ENCODE measurements around the gene KLF7.
A peak's percentile ranks its signal among the peaks of the same experiment; 100 is the strongest.

The KLF7 gene

DNA sequence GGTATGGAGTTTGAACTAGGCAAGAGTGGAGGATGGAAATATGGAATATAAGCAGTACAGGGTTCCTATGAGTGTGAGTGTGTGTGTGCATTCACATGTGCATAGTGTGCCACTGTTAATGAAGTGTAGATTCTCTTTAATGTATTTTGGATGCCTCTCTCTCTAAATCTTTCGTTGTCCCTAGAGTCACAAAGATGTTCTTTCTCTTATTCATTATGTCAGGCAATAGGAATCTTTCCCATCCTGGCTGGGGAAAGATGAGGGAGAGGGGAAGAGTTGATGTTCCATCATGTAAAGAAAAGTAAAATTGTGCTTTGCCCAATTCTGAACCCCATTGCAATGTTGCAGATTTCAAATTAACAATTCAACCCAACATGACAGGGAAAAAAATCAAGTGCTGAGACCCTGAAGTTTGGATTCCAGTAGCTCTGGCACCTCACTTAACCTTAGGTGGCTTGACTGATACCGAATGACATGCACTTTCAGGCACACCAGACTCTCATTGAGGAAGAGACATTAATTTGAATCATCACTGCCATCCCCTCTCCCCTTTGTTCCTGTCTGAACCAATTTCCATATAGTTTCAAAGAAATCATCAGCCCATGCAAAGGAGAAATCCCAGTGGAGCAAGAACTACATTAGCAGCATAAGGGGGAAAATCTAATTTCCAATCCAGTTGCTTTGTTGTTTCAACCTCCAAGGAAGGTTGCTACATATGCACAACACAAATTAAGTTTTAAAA, 28.0 kb downstream of the KLF7 start:
- no peak for DNase-seq (ENCODE audit: low read depth)
- TF ChIP-seq CTCF (IDR thresholded peaks at IDR 0.05; ENCODE audit: control insufficient read depth, insufficient read depth, low read depth, low read length, missing control alignments), result no peak
- no peak overlapping the region for H3K4me3 ChIP-seq (ENCODE audit: control insufficient read depth, low read depth, low read length)

GRCh38 chr2:207136874-207137273, 28.9 kb downstream of the KLF7 start:
- H3K4me3 ChIP-seq (ENCODE audit: control insufficient read depth, low read depth, low read length), result no peak overlapping the region
- no peak for TF ChIP-seq CTCF (IDR thresholded peaks at IDR 0.05; ENCODE audit: control insufficient read depth, insufficient read depth, low read depth, low read length, missing control alignments)

GRCh38 chr2:207135801-207136457, 29.8 kb downstream of the KLF7 start:
- H3K4me3 ChIP-seq (ENCODE audit: control insufficient read depth, low read depth, low read length), result no peak overlapping the region
- DNase-seq (ENCODE audit: low read depth), result no peak
- no peak for TF ChIP-seq CTCF (IDR thresholded peaks at IDR 0.05; ENCODE audit: control insufficient read depth, insufficient read depth, low read depth, low read length, missing control alignments)

More at GRCh38 chr2:207136874-207137273, 28.9 kb downstream of the KLF7 start:
- DNase-seq (ENCODE audit: low read depth), result no peak

DNA sequence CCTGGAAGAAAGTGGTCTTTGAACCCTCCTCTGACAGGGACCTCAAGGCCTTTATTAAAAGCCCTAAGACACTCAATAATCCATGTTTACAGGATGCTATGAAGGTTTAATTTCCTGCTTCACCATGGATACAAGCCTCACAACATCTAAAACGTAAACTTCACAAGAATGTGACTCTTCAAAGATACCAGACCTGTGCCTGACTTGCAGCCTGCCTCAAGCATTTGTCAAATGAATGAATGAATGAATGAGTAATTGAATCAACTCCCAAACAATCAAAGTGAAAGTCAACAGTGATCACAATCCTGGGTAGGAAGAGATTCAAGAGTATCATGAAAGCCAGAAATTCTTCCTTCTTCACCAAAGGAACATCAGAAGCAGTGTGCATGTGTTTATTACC, 30.4 kb downstream of the KLF7 start:
- no peak for TF ChIP-seq CTCF (IDR thresholded peaks at IDR 0.05; ENCODE audit: control insufficient read depth, insufficient read depth, low read depth, low read length, missing control alignments)
- no peak for DNase-seq (ENCODE audit: low read depth)
- H3K4me3 ChIP-seq (ENCODE audit: control insufficient read depth, low read depth, low read length), result no peak overlapping the region

GRCh38 chr2:207133820-207134519, 31.8 kb downstream of the KLF7 start:
- no peak overlapping the region for H3K4me3 ChIP-seq (ENCODE audit: control insufficient read depth, low read depth, low read length)
- peak; percentile 54 for DNase-seq (ENCODE audit: low read depth)
- TF ChIP-seq CTCF (IDR thresholded peaks at IDR 0.05; ENCODE audit: control insufficient read depth, insufficient read depth, low read depth, low read length, missing control alignments), result no peak

- no peak overlapping the region for H3K4me3 ChIP-seq (ENCODE audit: control insufficient read depth, low read depth, low read length)
- DNase-seq (ENCODE audit: low read depth), result no peak
- TF ChIP-seq CTCF (IDR thresholded peaks at IDR 0.05; ENCODE audit: control insufficient read depth, insufficient read depth, low read depth, low read length, missing control alignments), result no peak
Measured at GRCh38 chr2:207133458-207133819, 32.3 kb downstream of the KLF7 start.
